ENCODE results near the gene WDR45. TPM values are rescaled to one million over a fixed set of nuclear protein-coding genes. Genes with fewer than 3 reads are reported as not detected.

The WDR45 gene
- total RNA-seq, 1 donor, result 46.6 TPM

Small RNA genes lying within 50 kb of the gene (small RNA-seq; reads per million reads assigned to genes)
- gene RNU4-52P, result not detected

Other genes starting within 250 kb of the WDR45 start
- gene PCSK1N, start 244.3 kb downstream of the WDR45 start, total RNA-seq, result 0.32 TPM in 1 of 2 replicates, not detected in the other
- 39.3 and 47.7 TPM in 2 replicates for gene TIMM17B, start 182.1 kb downstream of the WDR45 start, total RNA-seq
- 27.2 and 38.3 TPM in 2 replicates for gene PQBP1, start 182.0 kb downstream of the WDR45 start, total RNA-seq
- 17.1 and 25.5 TPM in 2 replicates for gene SLC35A2, start 168.2 kb downstream of the WDR45 start, total RNA-seq
- gene PIM2, start 160.9 kb downstream of the WDR45 start, total RNA-seq, result 4.5 and 12.5 TPM in 2 replicates
- gene OTUD5, start 122.3 kb downstream of the WDR45 start, total RNA-seq, result 24.2 and 28.5 TPM in 2 replicates
- gene KCND1, start 108.0 kb downstream of the WDR45 start, total RNA-seq, result 0.32 and 2.6 TPM in 2 replicates
- gene GRIPAP1, start 77.6 kb downstream of the WDR45 start, total RNA-seq, result 14.2 and 14.5 TPM in 2 replicates
- 37.1 and 45.1 TPM in 2 replicates for gene TFE3, start 36.5 kb downstream of the WDR45 start, total RNA-seq
- 0.86 and 0.97 TPM in 2 replicates for gene CCDC120, start 20.9 kb downstream of the WDR45 start, total RNA-seq
- gene PRAF2, start 5.9 kb downstream of the WDR45 start, total RNA-seq, result 12.6 and 15.1 TPM in 2 replicates
- gene GPKOW, start 43.8 kb upstream of the WDR45 start, total RNA-seq, result 13.0 and 15.5 TPM in 2 replicates
- 1.9 and 2.2 TPM in 2 replicates for gene MAGIX, start 82.9 kb upstream of the WDR45 start, total RNA-seq
- 19.0 and 29.6 TPM in 2 replicates for gene PLP2, start 92.0 kb upstream of the WDR45 start, total RNA-seq
- gene PRICKLE3, start 106.5 kb upstream of the WDR45 start, total RNA-seq, result 5.2 TPM in 2 replicates
- gene SYP, start 120.3 kb upstream of the WDR45 start, total RNA-seq, result under 0.01 TPM in 1 of 2 replicates, not detected in the other
- not detected in 2 replicates for gene CACNA1F, start 153.5 kb upstream of the WDR45 start, total RNA-seq
- 8.6 and 11.3 TPM in 2 replicates for gene CCDC22, start 155.6 kb upstream of the WDR45 start, total RNA-seq
- gene FOXP3, start 184.8 kb upstream of the WDR45 start, total RNA-seq, result under 0.01 TPM in 1 of 2 replicates, not detected in the other
- 5.2 and 5.6 TPM in 2 replicates for gene PPP1R3F, start 189.9 kb upstream of the WDR45 start, total RNA-seq
- not detected in 2 replicates for gene GAGE10, start 223.8 kb upstream of the WDR45 start, total RNA-seq
- not detected in 2 replicates for gene GAGE12J, start 242.2 kb upstream of the WDR45 start, total RNA-seq

All from fibroblast of villous mesenchyme (primary cell).